GM12878 (cell line): ENCODE data around the gene A2ML1.

Experiments used
- BHLHE40 ChIP-seq, 2 experiments: fragments of 450-650 bp in 1 of 2; IDR thresholded peaks; 2 replicates each; pipeline ENCODE4 v1.6.1; 2011 to 2017; ENCODE audit warnings: low read depth in 2 of 2, borderline replicate concordance in 1 of 2, improper control_type of control experiment in 1 of 2, low read length in 1 of 2, mild to moderate bottlenecking in 1 of 2
- CEBPB ChIP-seq, 2 experiments: fragments of 150-350 bp in 1 of 2; IDR thresholded peaks; 2 replicates each; pipeline ENCODE4 v1.6.1; 2012 to 2014; ENCODE audit warnings: low read depth in 2 of 2, low read length in 2 of 2, borderline replicate concordance in 1 of 2, inconsistent platforms in 1 of 2
- CTCF ChIP-seq, 3 experiments: IDR thresholded peaks in 2 of 3; conservative IDR thresholded peaks in 1 of 3; 2 replicates each; pipeline ENCODE4 v1.5.1; 2011; ENCODE audit warnings: low read depth in 3 of 3, low read length in 3 of 3, mild to moderate bottlenecking in 3 of 3, control low read depth in 2 of 3, moderate library complexity in 2 of 3, inconsistent platforms in 1 of 3, mixed read lengths in 1 of 3; ENCODE audit not compliant: control insufficient read depth in 2 of 3, insufficient read depth in 1 of 3; ENCODE audit errors: extremely low read depth in 1 of 3
- DPF2 ChIP-seq: fragments of 450-650 bp; IDR thresholded peaks from 2 replicates; pipeline ENCODE4 v1.6.1; 2017; ENCODE audit warnings: mild to moderate bottlenecking
- MXI1 ChIP-seq: fragments of 150-350 bp; IDR thresholded peaks from 2 replicates; pipeline ENCODE4 v1.6.1; 2011; ENCODE audit warnings: low read depth, mild to moderate bottlenecking, inconsistent platforms, low read length, improper control_type of control experiment
- SKIL ChIP-seq: fragments of 450-650 bp; IDR thresholded peaks from 2 replicates; pipeline ENCODE4 v1.6.1; 2017; ENCODE audit warnings: mild to moderate bottlenecking, low read depth, inconsistent platforms; ENCODE audit not compliant: poor library complexity, severe bottlenecking
- STAT1 ChIP-seq: fragments of 450-650 bp; conservative IDR thresholded peaks from 2 replicates; pipeline ENCODE4 v1.6.1; 2014; ENCODE audit warnings: antibody characterized with exemption, mild to moderate bottlenecking

- no peak for TF ChIP-seq CTCF (IDR thresholded peaks at IDR 0.05 in 2 of 3, conservative IDR thresholded peaks at IDR 0.05 in 1 of 3; ENCODE audit: control insufficient read depth in 2 of 3, extremely low read depth in 1 of 3, insufficient read depth in 1 of 3, low read depth in 3 of 3, low read length in 3 of 3)
- TF ChIP-seq MXI1 = no peak
- no peak for TF ChIP-seq BHLHE40 (IDR thresholded peaks at IDR 0.05; ENCODE audit: borderline replicate concordance in 1 of 2, low read depth in 2 of 2, low read length in 1 of 2)
- TF ChIP-seq CEBPB (IDR thresholded peaks at IDR 0.05; ENCODE audit: borderline replicate concordance in 1 of 2, low read depth in 2 of 2, low read length in 2 of 2) = no peak
- TF ChIP-seq SKIL = no peak
- no peak for TF ChIP-seq STAT1
- no peak for TF ChIP-seq DPF2
Measured at GRCh38 chr12:8818526-8818925, 3.9 kb upstream of the A2ML1 start.
